ENCODE measurements around the gene PERCC1.
"Not testable (repeated sequence)": the region's sequence is repeated elsewhere in the genome, so short reads cannot be mapped to it uniquely, and the experiment has no call there.

PERCC1 gene

DNA sequence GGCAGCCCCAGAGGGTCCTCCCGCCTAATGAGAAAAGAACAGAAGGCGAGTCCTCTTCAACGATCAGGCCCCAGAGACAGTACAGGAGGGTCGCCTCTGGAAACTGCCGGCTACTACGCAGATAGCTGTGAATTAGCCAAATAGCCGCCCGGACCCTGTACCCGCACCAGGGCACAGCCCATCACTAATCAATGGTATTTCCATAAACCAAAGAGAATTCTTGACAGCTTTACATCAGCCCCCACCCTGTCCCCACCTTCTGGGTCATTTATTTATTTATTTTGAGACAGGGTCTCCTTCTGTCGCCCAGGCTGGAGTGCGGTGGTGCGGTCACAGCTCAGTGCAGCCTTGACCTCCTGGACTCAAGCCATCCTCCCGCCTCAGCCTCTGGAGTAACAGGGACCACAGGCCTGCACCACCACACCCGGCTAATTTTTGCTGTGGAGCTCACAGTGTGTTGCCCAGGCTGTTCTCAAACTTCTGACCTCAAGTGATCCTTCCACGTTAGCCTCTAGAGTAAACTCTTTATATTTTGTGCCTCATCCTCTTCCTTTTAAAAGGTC, 44.8 kb downstream of the PERCC1 start:
- FAIRE-seq: no peak
- TF ChIP-seq, protein P1, sequence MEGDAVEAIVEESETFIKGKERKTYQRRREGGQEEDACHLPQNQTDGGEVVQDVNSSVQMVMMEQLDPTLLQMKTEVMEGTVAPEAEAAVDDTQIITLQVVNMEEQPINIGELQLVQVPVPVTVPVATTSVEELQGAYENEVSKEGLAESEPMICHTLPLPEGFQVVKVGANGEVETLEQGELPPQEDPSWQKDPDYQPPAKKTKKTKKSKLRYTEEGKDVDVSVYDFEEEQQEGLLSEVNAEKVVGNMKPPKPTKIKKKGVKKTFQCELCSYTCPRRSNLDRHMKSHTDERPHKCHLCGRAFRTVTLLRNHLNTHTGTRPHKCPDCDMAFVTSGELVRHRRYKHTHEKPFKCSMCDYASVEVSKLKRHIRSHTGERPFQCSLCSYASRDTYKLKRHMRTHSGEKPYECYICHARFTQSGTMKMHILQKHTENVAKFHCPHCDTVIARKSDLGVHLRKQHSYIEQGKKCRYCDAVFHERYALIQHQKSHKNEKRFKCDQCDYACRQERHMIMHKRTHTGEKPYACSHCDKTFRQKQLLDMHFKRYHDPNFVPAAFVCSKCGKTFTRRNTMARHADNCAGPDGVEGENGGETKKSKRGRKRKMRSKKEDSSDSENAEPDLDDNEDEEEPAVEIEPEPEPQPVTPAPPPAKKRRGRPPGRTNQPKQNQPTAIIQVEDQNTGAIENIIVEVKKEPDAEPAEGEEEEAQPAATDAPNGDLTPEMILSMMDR (IDR thresholded peaks at IDR 0.05; ENCODE audit: insufficient read depth, missing control alignments): no peak

DNA sequence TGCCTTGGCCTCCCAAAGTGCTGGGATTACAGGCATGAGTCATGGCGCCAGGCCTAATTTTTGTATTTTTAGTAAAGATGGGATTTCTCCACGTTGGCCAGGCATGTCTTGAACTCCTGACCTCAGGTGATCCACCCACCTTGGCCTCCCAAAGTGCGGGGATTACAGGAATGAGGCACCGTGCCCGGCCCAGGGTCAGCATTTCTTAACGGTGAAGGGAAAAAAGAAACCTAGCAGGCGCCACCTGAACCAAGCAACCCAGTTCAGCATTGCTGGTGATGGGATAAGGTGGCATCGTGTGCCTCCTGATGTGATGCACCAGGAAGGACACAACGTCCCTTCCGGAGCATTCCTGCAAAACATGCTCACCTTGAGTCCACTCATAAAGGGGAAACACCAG, 46.2 kb downstream of the PERCC1 start:
- FAIRE-seq (no peak), DNase-seq (ENCODE audit: insufficient read length, low spot score) (no peak)
- TF ChIP-seq, protein P1 (IDR thresholded peaks at IDR 0.05; ENCODE audit: insufficient read depth, missing control alignments): no peak

More for the DNA sequence above, 44.8 kb downstream of the PERCC1 start:
- DNase-seq (ENCODE audit: insufficient read length, low spot score): no peak

DNA sequence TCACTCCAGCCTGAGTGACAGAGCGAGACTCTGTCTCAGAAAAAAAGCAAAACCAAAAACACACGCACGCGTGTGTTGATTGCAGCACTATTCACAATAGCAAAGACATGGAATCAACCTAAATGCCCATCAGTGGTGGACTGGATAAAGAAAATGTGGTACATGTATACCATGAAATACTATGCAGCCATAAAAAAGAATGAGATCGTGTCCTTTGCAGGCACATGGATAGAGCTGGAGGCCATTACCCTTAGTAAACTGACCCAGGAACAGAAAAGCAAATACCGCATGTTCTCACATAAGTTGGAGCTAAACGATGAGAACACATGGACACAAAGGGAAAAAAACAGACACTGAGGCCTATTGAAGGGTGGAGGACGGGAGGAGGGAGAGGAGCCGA, 48.1 kb downstream of the PERCC1 start:
- DNase-seq (ENCODE audit: insufficient read length, low spot score); FAIRE-seq: not testable (repeated sequence)

DNA sequence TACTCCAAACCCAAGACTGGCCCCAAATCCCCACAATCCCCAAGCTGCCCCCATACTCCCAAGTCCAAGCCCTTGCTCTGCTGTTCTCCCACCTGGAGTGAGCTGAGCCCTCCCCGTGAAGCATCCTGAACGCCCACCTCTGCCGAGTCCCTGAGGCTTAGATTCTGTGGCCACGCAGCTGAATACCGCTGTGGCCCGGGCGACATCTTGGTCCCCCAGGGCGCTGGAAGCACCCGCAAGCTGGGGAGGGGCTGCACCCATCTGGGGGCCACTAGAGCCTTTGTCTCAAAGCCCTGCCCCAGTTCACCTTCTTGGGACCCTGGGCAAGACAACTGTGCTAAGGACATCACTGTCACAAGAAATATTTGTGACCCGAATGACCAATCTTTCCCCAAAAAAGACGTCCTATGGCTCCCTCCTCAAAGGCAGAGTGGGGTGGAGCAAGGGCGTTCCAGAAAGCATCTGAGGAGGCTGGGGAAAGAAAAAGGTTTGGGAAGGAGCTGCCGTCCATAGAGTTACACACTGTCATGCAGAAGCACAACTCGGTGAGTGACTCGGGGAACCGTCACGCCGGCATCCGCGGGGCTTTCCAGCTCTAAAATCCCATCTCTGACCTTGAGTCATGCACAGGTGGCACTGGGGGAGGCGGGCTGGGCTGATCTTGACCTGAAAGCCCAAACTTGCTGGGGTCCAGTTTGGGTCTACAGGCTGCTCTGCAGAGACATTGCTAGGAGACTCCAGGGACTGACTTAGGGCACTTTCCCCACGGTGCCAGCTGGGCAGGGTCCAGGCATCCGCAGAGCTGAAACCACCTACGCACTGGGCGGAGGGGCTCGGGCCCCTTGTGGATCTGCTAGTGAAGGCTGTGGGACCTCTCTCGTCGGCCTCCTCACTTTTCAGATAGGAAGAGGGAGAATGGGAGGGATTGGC, 51.3 kb downstream of the PERCC1 start:
- no peak for DNase-seq (ENCODE audit: insufficient read length, low spot score)
- TF ChIP-seq, protein P1 (IDR thresholded peaks at IDR 0.05; ENCODE audit: insufficient read depth, missing control alignments): no peak
- no peak for FAIRE-seq
